ENCODE results near the gene TYW1.
"Not testable (repeated sequence)": the region's sequence is repeated elsewhere in the genome, so short reads cannot be mapped to it uniquely, and the experiment has no call there.

TYW1 gene

DNA sequence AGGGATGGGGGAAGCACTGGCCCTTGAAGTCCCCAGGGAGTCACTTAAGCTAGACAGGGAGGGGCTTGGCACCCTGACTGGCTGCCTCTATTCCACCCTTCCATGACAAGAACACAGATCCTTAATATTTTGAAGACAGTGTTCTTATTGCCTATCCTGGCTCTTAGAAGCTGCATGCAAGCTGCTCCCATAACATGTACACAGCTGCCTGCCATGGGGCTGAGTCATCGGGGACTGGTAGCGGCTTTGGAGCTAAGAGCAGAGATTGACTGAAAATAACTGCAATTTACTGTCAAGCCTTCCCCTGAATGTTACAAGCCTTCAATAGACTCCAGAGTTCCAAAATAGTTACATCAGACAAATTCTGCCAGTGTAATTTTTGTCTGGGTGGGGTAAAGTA is 226.9 kb downstream of the TYW1 start:
- H4K20me1 ChIP-seq (ENCODE audit: low read depth, low read length); H3K9ac ChIP-seq (ENCODE audit: low read length); H3F3A ChIP-seq (ENCODE audit: insufficient read depth); H3K9me3 ChIP-seq (ENCODE audit: insufficient read depth, low read length); H3K79me2 ChIP-seq (ENCODE audit: insufficient read depth, low read length); H3K4me3 ChIP-seq (ENCODE audit: insufficient read depth, low read length, poor library complexity, severe bottlenecking); H3K9me2 ChIP-seq (replicated peaks; ENCODE audit: insufficient read depth, low read length); H3K4me2 ChIP-seq (ENCODE audit: low read depth, low read length, poor library complexity, severe bottlenecking); H3K36me3 ChIP-seq (ENCODE audit: low read length); H2AFZ ChIP-seq (ENCODE audit: low read depth, low read length, severe bottlenecking); H3K27ac ChIP-seq (ENCODE audit: low read depth, low read length); H3K27me3 ChIP-seq (ENCODE audit: low read length): not testable (repeated sequence)

DNA sequence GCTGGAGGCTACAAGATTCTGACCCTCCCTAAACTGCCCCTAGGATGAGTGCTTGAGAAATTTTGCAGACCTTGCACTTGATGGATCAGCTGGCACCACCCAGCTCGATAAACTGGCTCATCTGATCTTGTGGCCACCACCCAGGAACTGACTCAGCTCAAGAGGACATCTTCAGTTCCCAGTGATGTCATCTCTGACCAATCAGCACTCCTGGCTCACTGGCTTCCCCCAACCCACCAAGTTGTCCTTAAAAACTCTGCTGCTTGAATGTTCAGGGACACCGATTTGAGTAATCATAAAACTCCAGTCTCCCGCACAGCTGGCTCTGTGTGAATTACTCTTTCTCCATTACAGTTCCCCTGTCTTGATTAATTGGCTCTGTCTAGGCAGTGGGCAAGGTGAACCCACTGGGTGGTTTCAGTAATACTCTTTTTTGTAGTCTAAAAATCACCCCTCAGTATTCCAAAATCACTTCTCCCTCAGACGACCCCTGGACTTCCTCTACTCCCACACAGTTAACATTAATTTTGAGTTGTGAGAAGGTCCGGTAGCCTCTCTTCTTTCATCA is 229.8 kb downstream of the TYW1 start:
- H3K27ac ChIP-seq (ENCODE audit: low read depth, low read length); H3K9me2 ChIP-seq (replicated peaks; ENCODE audit: insufficient read depth, low read length); H3K79me2 ChIP-seq (ENCODE audit: insufficient read depth, low read length); H3K9me3 ChIP-seq (ENCODE audit: insufficient read depth, low read length); H3K4me2 ChIP-seq (ENCODE audit: low read depth, low read length, poor library complexity, severe bottlenecking); H4K20me1 ChIP-seq (ENCODE audit: low read depth, low read length); H2AFZ ChIP-seq (ENCODE audit: low read depth, low read length, severe bottlenecking); H3K4me3 ChIP-seq (ENCODE audit: insufficient read depth, low read length, poor library complexity, severe bottlenecking); H3F3A ChIP-seq (ENCODE audit: insufficient read depth); H3K27me3 ChIP-seq (ENCODE audit: low read length); H3K9ac ChIP-seq (ENCODE audit: low read length); H3K36me3 ChIP-seq (ENCODE audit: low read length): not testable (repeated sequence)

DNA sequence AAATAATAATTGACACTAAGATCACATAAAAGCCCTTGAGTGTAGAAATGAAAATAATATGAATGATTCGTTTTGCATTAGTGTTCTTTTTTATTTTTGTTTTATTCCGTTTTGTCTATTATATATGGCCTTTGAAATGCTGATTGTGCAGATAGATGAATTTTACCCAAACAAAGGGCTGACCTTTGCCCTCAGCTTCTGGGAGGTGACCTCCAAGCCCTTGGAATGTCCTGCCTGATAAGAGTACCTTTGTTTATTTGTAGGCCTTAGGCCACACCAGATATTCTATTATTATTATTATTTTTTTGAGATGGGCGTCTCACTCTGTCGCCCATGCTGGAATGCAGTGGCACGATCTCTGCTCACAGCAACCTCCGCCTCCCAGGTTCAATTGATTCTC is 230.3 kb downstream of the TYW1 start:
- not testable (repeated sequence) for H4K20me1 ChIP-seq (ENCODE audit: low read depth, low read length); H3K9me2 ChIP-seq (replicated peaks; ENCODE audit: insufficient read depth, low read length); H2AFZ ChIP-seq (ENCODE audit: low read depth, low read length, severe bottlenecking); H3F3A ChIP-seq (ENCODE audit: insufficient read depth); H3K79me2 ChIP-seq (ENCODE audit: insufficient read depth, low read length); H3K27me3 ChIP-seq (ENCODE audit: low read length); H3K4me2 ChIP-seq (ENCODE audit: low read depth, low read length, poor library complexity, severe bottlenecking); H3K36me3 ChIP-seq (ENCODE audit: low read length); H3K27ac ChIP-seq (ENCODE audit: low read depth, low read length); H3K4me3 ChIP-seq (ENCODE audit: insufficient read depth, low read length, poor library complexity, severe bottlenecking); H3K9me3 ChIP-seq (ENCODE audit: insufficient read depth, low read length); H3K9ac ChIP-seq (ENCODE audit: low read length)

DNA sequence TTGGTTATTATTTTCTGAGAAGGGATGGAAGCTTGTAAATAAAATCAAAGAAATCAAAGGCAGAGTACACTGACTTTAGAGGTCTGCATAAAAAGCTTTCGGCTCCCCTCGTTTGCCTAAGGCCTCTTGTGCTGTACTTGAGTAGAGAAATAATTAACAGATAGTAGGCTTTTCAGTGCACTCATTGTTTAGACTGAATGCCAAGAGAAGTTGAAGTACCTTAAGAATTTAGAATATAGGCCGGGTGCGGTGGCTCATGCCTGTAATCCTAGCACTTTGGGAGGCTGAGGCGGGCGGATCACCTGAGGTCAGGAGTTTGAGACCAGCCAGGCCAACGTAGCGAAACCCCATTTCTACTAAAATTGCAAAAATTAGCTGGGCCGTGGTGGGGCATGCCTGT is 232.4 kb downstream of the TYW1 start:
- H3K9me3 ChIP-seq (ENCODE audit: insufficient read depth, low read length); H3K9ac ChIP-seq (ENCODE audit: low read length); H3K4me2 ChIP-seq (ENCODE audit: low read depth, low read length, poor library complexity, severe bottlenecking); H3F3A ChIP-seq (ENCODE audit: insufficient read depth); H3K27me3 ChIP-seq (ENCODE audit: low read length); H3K79me2 ChIP-seq (ENCODE audit: insufficient read depth, low read length); H3K9me2 ChIP-seq (replicated peaks; ENCODE audit: insufficient read depth, low read length); H3K27ac ChIP-seq (ENCODE audit: low read depth, low read length); H4K20me1 ChIP-seq (ENCODE audit: low read depth, low read length); H3K4me3 ChIP-seq (ENCODE audit: insufficient read depth, low read length, poor library complexity, severe bottlenecking); H3K36me3 ChIP-seq (ENCODE audit: low read length); H2AFZ ChIP-seq (ENCODE audit: low read depth, low read length, severe bottlenecking): not testable (repeated sequence)

DNA sequence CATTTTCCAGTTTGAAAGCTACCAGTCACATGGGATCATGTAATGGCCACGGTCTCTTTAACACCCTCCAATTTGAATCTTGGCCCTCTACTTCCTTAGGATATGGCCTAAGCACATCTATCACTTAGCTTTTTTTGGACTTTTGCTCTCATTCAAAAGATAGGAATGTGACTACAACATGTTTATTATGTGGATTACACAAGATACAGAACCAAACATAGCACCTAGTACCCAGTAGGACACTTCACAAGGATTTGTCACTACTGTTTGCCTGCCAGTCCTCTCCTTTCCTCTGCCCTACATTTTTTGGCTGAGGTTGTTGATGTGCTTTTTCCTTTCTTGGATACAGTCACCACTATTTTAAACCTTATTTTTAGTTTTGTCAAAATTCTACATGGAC is 233.4 kb downstream of the TYW1 start:
- not testable (repeated sequence) for H3K9me2 ChIP-seq (replicated peaks; ENCODE audit: insufficient read depth, low read length); H3K4me3 ChIP-seq (ENCODE audit: insufficient read depth, low read length, poor library complexity, severe bottlenecking); H3F3A ChIP-seq (ENCODE audit: insufficient read depth); H3K27me3 ChIP-seq (ENCODE audit: low read length); H4K20me1 ChIP-seq (ENCODE audit: low read depth, low read length); H3K9me3 ChIP-seq (ENCODE audit: insufficient read depth, low read length); H3K27ac ChIP-seq (ENCODE audit: low read depth, low read length); H2AFZ ChIP-seq (ENCODE audit: low read depth, low read length, severe bottlenecking); H3K4me2 ChIP-seq (ENCODE audit: low read depth, low read length, poor library complexity, severe bottlenecking); H3K79me2 ChIP-seq (ENCODE audit: insufficient read depth, low read length); H3K36me3 ChIP-seq (ENCODE audit: low read length); H3K9ac ChIP-seq (ENCODE audit: low read length)

DNA sequence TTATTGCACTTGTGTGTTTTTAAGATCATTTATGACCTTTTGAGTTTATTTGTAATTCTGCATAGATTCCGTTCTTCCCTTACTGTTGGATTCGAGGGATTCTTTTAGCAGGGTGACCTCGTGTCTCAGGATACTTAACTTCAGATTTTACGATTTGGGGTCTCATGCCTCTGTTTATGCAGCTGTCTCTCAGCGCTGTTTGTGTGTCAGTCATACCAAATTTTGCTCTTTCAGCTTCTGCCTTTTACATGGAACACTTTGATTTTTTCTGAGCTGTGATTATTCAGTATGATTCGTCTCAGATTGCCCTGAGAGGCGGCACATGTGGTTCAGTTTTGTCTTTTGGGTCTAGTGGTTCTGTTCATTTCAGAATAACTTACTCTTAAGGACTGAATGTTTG is 236.9 kb downstream of the TYW1 start:
- not testable (repeated sequence) for H3K4me3 ChIP-seq (ENCODE audit: insufficient read depth, low read length, poor library complexity, severe bottlenecking); H3K79me2 ChIP-seq (ENCODE audit: insufficient read depth, low read length); H3K9ac ChIP-seq (ENCODE audit: low read length); H2AFZ ChIP-seq (ENCODE audit: low read depth, low read length, severe bottlenecking); H3K9me3 ChIP-seq (ENCODE audit: insufficient read depth, low read length); H3K36me3 ChIP-seq (ENCODE audit: low read length); H4K20me1 ChIP-seq (ENCODE audit: low read depth, low read length); H3F3A ChIP-seq (ENCODE audit: insufficient read depth); H3K27me3 ChIP-seq (ENCODE audit: low read length); H3K9me2 ChIP-seq (replicated peaks; ENCODE audit: insufficient read depth, low read length); H3K4me2 ChIP-seq (ENCODE audit: low read depth, low read length, poor library complexity, severe bottlenecking); H3K27ac ChIP-seq (ENCODE audit: low read depth, low read length)

DNA sequence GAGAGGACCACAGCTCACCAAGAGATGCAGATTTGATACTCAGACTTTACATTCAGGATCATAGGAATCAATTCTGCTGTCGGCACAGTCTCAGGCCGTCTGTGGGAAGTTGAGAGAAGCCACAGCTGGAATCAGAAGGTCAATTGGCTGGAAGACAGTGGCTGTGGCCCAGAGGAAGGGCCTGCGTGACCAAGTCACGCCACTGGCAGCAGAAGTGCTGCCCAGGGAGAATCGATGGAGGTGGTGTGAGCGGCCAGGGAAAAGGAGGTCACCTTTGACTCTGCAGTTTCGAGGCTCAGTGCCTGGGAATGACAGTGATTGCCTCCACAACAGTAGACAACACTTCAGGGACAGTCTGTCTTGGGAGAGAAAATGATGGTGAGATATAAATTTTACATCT is 239.6 kb downstream of the TYW1 start:
- H3K79me2 ChIP-seq (ENCODE audit: insufficient read depth, low read length); H3K27ac ChIP-seq (ENCODE audit: low read depth, low read length); H2AFZ ChIP-seq (ENCODE audit: low read depth, low read length, severe bottlenecking); H3K9ac ChIP-seq (ENCODE audit: low read length); H3K36me3 ChIP-seq (ENCODE audit: low read length); H4K20me1 ChIP-seq (ENCODE audit: low read depth, low read length); H3K4me2 ChIP-seq (ENCODE audit: low read depth, low read length, poor library complexity, severe bottlenecking); H3K9me3 ChIP-seq (ENCODE audit: insufficient read depth, low read length); H3F3A ChIP-seq (ENCODE audit: insufficient read depth); H3K27me3 ChIP-seq (ENCODE audit: low read length); H3K4me3 ChIP-seq (ENCODE audit: insufficient read depth, low read length, poor library complexity, severe bottlenecking); H3K9me2 ChIP-seq (replicated peaks; ENCODE audit: insufficient read depth, low read length): not testable (repeated sequence)

DNA sequence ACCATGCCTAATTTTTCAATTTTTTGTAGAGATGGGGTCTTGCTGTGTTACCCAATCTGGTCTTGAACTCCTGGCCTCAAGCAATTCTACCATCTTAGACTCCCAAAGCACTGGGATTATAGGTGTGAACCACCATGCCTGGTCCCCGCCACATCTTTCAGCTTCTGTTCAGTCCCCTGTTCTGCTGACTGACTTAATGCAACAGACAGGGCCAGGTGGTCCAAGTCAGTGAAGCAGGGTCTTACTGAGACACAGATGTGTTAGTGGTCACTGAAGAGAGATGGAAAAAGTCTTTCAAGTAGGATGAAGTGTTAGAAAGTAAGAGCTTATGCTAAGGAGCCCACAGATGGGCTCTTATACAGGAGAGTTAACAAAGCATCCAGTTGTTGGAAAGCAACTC is 246.2 kb downstream of the TYW1 start:
- not testable (repeated sequence) for H4K20me1 ChIP-seq (ENCODE audit: low read depth, low read length); H3K9me3 ChIP-seq (ENCODE audit: insufficient read depth, low read length); H2AFZ ChIP-seq (ENCODE audit: low read depth, low read length, severe bottlenecking); H3K9me2 ChIP-seq (replicated peaks; ENCODE audit: insufficient read depth, low read length); H3K27me3 ChIP-seq (ENCODE audit: low read length); H3F3A ChIP-seq (ENCODE audit: insufficient read depth); H3K4me2 ChIP-seq (ENCODE audit: low read depth, low read length, poor library complexity, severe bottlenecking); H3K4me3 ChIP-seq (ENCODE audit: insufficient read depth, low read length, poor library complexity, severe bottlenecking); H3K36me3 ChIP-seq (ENCODE audit: low read length); H3K79me2 ChIP-seq (ENCODE audit: insufficient read depth, low read length); H3K9ac ChIP-seq (ENCODE audit: low read length); H3K27ac ChIP-seq (ENCODE audit: low read depth, low read length)
